ENCODE data around the gene LASP1. TPM values are rescaled to one million over a fixed set of nuclear protein-coding genes. Genes with fewer than 3 reads are reported as not detected.
A peak's percentile ranks its signal among the peaks of the same experiment; 100 is the strongest.

The LASP1 gene
- total and polyA plus RNA-seq, 4 donors = 65.5 to 140 (median 82.0) TPM

GRCh38 chr17:38879878-38880665, 10.2 kb downstream of the LASP1 start:
- peak overlapping the region in 1 of 2 donors; percentile 73 for H3K27ac ChIP-seq (ENCODE audit: low read depth in 1 of 2, low read length in 1 of 2)
- DNase-seq (peak; percentile 79 to 87 (median 84)), ATAC-seq (ENCODE audit: insufficient read depth, low FRiP score) (peak; percentile 20)
- H3K4me3 ChIP-seq = no peak overlapping the region
- H3K27me3 ChIP-seq (ENCODE audit: control insufficient read depth in 3 of 3, insufficient read depth in 3 of 3, low read length in 2 of 3) = no peaks in the 10 kb centered on the region
- peak overlapping the region in 1 of 2 donors; percentile 34 for H3K9ac ChIP-seq (ENCODE audit: insufficient read depth in 1 of 2, low read length in 2 of 2)
- peaks cover 16 to 47% (median 43%) of the 10 kb centered on the region in 5 donors for H3K4me1 ChIP-seq (ENCODE audit: control insufficient read depth in 5 of 5, insufficient read depth in 5 of 5, low read length in 5 of 5)
- no peaks in the 10 kb centered on the region for H3K9me3 ChIP-seq (ENCODE audit: control insufficient read depth in 4 of 4, insufficient read depth in 3 of 4, low read length in 3 of 4)
- no peak for TF ChIP-seq CTCF (IDR thresholded peaks at IDR 0.05; ENCODE audit: control extremely low read depth, extremely low read depth)
- peaks cover 3 to 26% (median 17%) of the 10 kb centered on the region in 4 donors for H3K36me3 ChIP-seq (ENCODE audit: control insufficient read depth in 4 of 4, insufficient read depth in 4 of 4, low read length in 4 of 4)
- 25 to 42% methylated on average over 6 of the region's 6 CpGs for WGBS, 2 donors

GRCh38 chr17:38881600-38882191, 11.8 kb downstream of the LASP1 start:
- H3K4me3 ChIP-seq = no peak overlapping the region
- no peak for TF ChIP-seq CTCF (IDR thresholded peaks at IDR 0.05; ENCODE audit: control extremely low read depth, extremely low read depth)
- no peaks in the 10 kb centered on the region for H3K27me3 ChIP-seq (ENCODE audit: control insufficient read depth in 3 of 3, insufficient read depth in 3 of 3, low read length in 2 of 3)
- H3K9ac ChIP-seq (ENCODE audit: insufficient read depth in 1 of 2, low read length in 2 of 2) = no peak overlapping the region
- H3K36me3 ChIP-seq (ENCODE audit: control insufficient read depth in 4 of 4, insufficient read depth in 4 of 4, low read length in 4 of 4) = peaks cover 3 to 29% (median 20%) of the 10 kb centered on the region in 4 donors
- WGBS, 2 donors = 26 to 40% methylated on average over 8 of the region's 8 CpGs
- no peak for ATAC-seq (ENCODE audit: insufficient read depth, low FRiP score)
- peak overlapping the region in 1 of 2 donors; percentile 68 for H3K27ac ChIP-seq (ENCODE audit: low read depth in 1 of 2, low read length in 1 of 2)
- DNase-seq = peak; percentile 93 to 94 (median 94)
- H3K4me1 ChIP-seq (ENCODE audit: control insufficient read depth in 5 of 5, insufficient read depth in 5 of 5, low read length in 5 of 5) = peaks cover 16 to 53% (median 35%) of the 10 kb centered on the region in 5 donors
- no peaks in the 10 kb centered on the region for H3K9me3 ChIP-seq (ENCODE audit: control insufficient read depth in 4 of 4, insufficient read depth in 3 of 4, low read length in 3 of 4)

GRCh38 chr17:38882870-38883269, 13.0 kb downstream of the LASP1 start:
- H3K27ac ChIP-seq (ENCODE audit: low read depth in 1 of 2, low read length in 1 of 2) = peak overlapping the region in 1 of 2 donors; percentile 79
- no peak overlapping the region for H3K9ac ChIP-seq (ENCODE audit: insufficient read depth in 1 of 2, low read length in 2 of 2)
- ATAC-seq (ENCODE audit: insufficient read depth, low FRiP score) = no peak

More at GRCh38 chr17:38882870-38883269, 13.0 kb downstream of the LASP1 start:
- Histone ChIP-seq H3K9me3 (ENCODE audit: control insufficient read depth in 4 of 4, insufficient read depth in 3 of 4, low read length in 3 of 4) (no peaks in the 10 kb centered on the region), H3K36me3 (ENCODE audit: control insufficient read depth in 4 of 4, insufficient read depth in 4 of 4, low read length in 4 of 4) (peaks cover 3 to 38% (median 20%) of the 10 kb centered on the region in 4 donors), H3K4me3 (no peak overlapping the region), H3K27me3 (ENCODE audit: control insufficient read depth in 3 of 3, insufficient read depth in 3 of 3, low read length in 2 of 3) (no peaks in the 10 kb centered on the region), H3K4me1 (ENCODE audit: control insufficient read depth in 5 of 5, insufficient read depth in 5 of 5, low read length in 5 of 5) (peaks cover 16 to 49% (median 35%) of the 10 kb centered on the region in 5 donors)
- DNase-seq = no peak
- WGBS, 2 donors = 83 to 92% methylated on average over 2 of the region's 2 CpGs
- no peak for TF ChIP-seq CTCF (IDR thresholded peaks at IDR 0.05; ENCODE audit: control extremely low read depth, extremely low read depth)

All from lung (tissue), 12 donors.